ENCODE data around the gene CDK5RAP1.

Gene CDK5RAP1

DNA sequence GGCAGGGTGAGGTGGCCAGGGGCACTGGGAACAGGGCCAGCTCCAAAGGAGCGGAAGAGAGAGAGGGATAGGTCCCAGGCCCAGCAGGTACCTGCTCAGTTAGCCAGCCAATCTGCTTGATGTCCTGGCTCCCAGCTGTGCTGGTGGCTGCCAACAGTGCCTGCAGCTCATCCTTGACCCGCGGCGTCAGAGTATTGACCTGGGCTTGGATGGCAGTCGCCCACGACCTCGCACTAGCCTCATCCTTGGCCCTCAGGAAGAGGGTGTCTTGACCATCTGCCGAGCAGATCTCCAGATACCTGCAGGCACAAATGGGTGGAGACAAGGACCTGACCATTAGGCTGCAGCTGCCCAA is 11.1 kb upstream of the CDK5RAP1 start:
- H3K4me3 ChIP-seq (ENCODE audit: low read length), result no peak overlapping the region
- TF ChIP-seq, protein P1, sequence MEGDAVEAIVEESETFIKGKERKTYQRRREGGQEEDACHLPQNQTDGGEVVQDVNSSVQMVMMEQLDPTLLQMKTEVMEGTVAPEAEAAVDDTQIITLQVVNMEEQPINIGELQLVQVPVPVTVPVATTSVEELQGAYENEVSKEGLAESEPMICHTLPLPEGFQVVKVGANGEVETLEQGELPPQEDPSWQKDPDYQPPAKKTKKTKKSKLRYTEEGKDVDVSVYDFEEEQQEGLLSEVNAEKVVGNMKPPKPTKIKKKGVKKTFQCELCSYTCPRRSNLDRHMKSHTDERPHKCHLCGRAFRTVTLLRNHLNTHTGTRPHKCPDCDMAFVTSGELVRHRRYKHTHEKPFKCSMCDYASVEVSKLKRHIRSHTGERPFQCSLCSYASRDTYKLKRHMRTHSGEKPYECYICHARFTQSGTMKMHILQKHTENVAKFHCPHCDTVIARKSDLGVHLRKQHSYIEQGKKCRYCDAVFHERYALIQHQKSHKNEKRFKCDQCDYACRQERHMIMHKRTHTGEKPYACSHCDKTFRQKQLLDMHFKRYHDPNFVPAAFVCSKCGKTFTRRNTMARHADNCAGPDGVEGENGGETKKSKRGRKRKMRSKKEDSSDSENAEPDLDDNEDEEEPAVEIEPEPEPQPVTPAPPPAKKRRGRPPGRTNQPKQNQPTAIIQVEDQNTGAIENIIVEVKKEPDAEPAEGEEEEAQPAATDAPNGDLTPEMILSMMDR (conservative IDR thresholded peaks at IDR 0.05; ENCODE audit: low read depth, low read length), result no peak
- no peak for DNase-seq (ENCODE audit: low read depth)

DNA sequence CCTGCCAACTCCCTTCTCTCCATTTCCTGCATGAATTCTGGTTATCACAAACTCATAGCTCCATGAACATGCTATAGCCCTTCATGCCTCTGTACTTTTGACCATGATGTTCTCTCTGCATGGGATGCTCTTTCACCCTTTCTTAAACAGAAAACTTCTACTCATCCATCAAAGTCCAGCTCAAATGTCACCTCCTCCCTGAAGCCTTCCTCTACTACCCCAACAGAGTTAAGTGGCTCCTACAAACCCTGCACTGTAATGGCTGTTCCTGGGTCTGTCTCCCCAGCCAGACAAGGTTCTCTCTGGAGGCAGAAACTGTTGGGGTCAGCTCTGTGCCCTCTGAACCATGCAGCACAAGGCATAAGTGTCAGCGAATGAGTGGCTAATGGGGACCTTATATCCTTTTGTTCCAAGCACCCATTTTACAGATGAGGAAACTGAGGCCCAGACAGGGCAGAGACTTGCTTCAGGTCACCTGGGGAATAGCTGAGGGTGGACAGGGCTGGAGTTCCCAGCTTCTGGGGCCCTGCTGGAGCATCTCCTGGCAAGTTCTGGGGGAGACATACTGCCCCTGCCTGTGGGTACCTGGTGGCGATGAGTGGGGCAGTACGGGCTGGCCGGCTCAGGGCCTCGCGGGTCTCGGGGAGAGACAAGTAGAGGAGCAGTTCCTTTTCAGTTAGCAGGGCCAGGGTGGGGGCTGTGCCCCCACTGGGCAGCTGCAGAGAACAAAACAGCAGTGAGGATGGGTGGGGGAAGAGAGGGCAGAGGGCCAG is 10.6 kb upstream of the CDK5RAP1 start:
- H3K4me3 ChIP-seq (ENCODE audit: low read length), result no peak overlapping the region
- TF ChIP-seq, protein P1 (conservative IDR thresholded peaks at IDR 0.05; ENCODE audit: low read depth, low read length), result no peak
- DNase-seq (ENCODE audit: low read depth), result no peak

DNA sequence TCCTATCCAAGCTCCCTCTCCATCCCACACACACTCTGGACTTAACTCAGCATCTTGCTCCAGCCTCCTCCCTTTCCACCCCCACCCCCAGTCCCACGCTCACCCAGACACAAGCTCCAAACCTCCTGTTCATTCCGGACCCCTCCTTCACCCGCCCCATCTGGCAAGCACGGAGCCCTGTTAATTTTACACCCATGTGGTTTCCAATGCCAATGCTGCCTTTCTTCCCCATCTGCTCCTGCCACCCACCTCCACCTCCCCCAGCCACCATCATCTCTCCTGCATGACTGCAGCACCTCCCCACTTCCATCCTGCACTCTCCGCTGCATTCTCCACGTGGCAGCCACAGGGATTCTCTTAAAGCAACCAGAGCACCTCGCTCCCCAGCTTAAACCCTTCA is 9.9 kb upstream of the CDK5RAP1 start:
- TF ChIP-seq, protein P1 (conservative IDR thresholded peaks at IDR 0.05; ENCODE audit: low read depth, low read length), result no peak
- DNase-seq (ENCODE audit: low read depth), result no peak
- no peak overlapping the region for H3K4me3 ChIP-seq (ENCODE audit: low read length)

DNA sequence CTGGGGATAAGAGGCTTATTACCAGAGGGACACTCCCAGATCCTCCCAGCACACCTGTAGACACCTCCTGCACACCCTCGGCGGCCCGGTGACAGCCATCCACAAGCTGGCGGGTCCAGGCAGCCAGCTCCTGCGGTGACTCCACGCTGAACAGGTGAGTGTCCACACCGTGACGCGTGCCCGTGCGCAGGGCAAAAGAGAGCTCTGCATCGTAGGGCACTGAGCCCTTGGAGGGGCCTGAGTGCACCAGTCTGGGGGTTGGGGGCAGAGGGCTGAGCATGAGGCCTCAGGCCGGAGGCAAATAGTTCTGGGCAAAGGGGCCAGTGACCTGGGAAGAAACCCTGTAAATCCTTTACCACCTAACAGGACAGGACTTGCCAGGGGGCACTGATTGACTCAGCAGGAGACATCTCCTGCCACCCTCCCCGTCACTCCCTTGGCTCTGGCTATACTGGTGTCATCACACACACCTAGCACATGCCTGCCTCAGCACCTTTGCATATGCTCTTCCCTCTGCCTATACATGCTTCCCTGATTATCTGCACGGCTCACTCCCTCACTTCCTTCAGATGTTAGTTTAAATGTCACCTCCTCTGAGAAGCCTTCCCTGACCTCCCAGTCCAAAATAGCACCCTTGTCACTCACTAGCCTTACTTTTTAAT is 8.9 kb upstream of the CDK5RAP1 start:
- DNase-seq (ENCODE audit: low read depth), result no peak
- H3K4me3 ChIP-seq (ENCODE audit: low read length), result no peak overlapping the region
- TF ChIP-seq, protein P1 (conservative IDR thresholded peaks at IDR 0.05; ENCODE audit: low read depth, low read length), result no peak

DNA sequence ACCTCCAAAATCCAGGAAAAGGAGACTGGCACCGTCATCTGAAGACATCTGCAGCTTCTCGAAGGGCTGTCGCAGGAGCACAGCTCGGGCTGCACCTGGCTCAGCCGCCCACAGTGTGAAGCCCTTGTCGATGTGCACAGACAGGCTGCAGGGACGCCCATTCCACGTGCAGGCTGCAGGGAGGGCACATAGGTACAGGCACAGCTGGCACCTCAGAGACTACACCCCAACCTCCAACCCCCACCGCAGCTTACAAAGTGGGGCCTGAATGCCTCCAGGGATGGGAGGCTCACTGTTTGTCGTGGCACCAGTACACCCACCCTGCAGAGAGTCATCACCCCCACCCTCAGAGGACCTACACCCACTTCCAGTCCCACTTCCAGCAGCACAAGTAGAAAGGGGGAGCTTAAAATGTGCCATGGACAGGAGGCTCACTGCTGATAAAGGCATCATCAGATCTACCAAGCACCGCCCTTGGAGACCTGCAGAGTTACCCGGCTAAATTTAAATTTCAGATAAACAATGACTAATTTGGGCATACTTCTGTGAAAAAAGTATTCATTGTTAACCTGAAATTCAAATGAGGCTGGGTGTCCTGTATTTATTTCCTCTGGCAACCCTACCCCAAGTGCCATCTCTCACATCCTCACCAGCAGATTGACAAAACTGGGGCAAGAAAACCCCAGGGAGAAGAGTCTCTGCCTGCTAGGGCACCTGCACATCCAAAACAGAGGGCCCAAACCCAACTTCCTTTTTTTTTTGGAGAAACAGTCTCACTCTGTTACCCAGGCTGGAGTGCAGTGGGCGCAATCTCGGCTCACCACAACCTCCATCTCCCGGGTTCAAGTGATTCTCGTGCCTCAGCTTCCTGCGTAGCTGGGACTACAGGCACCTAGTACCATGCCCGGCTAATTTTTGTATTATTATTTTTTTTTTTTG is 7.7 kb upstream of the CDK5RAP1 start:
- DNase-seq (ENCODE audit: low read depth), result no peak
- H3K4me3 ChIP-seq (ENCODE audit: low read length), result no peak overlapping the region
- TF ChIP-seq, protein P1 (conservative IDR thresholded peaks at IDR 0.05; ENCODE audit: low read depth, low read length), result no peak

DNA sequence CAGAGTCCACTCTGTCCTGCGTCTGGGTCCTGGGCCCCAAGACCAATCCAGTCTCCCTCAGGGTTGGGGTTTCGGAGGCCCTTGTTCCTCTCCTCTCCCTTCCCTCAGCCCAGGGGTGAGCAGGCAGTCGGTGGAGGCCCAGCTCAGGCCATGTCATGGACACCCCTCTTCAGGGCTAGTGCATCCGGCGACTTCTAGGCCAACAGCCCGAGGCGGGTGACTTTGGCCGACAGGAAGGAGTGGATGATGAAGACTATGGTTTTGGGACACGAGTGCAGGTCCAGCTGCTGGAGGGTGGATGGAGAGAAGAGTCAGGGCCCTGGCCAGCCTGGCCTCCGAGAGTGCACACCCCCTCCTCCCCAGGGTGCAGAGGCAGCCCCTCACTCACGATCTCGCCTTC is 7.0 kb upstream of the CDK5RAP1 start:
- no peak overlapping the region for H3K4me3 ChIP-seq (ENCODE audit: low read length)
- DNase-seq (ENCODE audit: low read depth), result no peak
- TF ChIP-seq, protein P1 (conservative IDR thresholded peaks at IDR 0.05; ENCODE audit: low read depth, low read length), result no peak
